IMR-90 (cell line): ENCODE data around the gene ZNF618. TPM values are rescaled to one million over a fixed set of nuclear protein-coding genes. Genes with fewer than 3 reads are reported as not detected.

Source experiments
- ATAC-seq: fragments of 200-7000 bp; cut with Tn5 transposase; 2 replicates; pipeline ENCODE4 v1.9.1; 2020; ENCODE audit warnings: low read depth, mild to moderate bottlenecking, moderate library complexity
- BruUV-seq: library from RNA; stranded (reverse); fragments of 400-500 nt; replicated peaks from 2 replicates; lab custom pipeline; 2021; lab: Mats Ljungman, UMichigan
- CTCF ChIA-PET: fragments of 300-600 bp; formaldehyde crosslinking; extraction: SDS; loops from one replicate; lab custom pipeline; 2021; ENCODE audit warnings: antibody characterized with exemption; lab: Yijun Ruan, JAX
- POLR2A ChIA-PET: fragments of 300-600 bp; sonication (Branson Sonifier 250); formaldehyde crosslinking; loops from one replicate; lab custom pipeline; 2022; ENCODE audit warnings: antibody characterized with exemption; ENCODE audit not compliant: unreplicated experiment; lab: Charles Lee
- DNase-seq: peaks from one replicate; pipeline ENCODE4 v3.0.0; 2013
- H2AFZ ChIP-seq: replicated peaks from 2 replicates; pipeline ENCODE3; 2013; ENCODE audit warnings: low read length, mild to moderate bottlenecking; ENCODE audit not compliant: poor library complexity
- H2AK5ac ChIP-seq: 2 replicates; pipeline ENCODE4 v1.6.1; 2013; ENCODE audit warnings: low read depth, low read length, inconsistent platforms
- H2AK9ac ChIP-seq: replicated peaks from 2 replicates; pipeline ENCODE3; 2013; ENCODE audit warnings: mild to moderate bottlenecking, low read depth, low read length, moderate library complexity; ENCODE audit not compliant: poor library complexity
- H2BK120ac ChIP-seq: 2 replicates; pipeline ENCODE4 v1.6.1; 2013; ENCODE audit warnings: low read depth, low read length, inconsistent platforms
- H2BK15ac ChIP-seq: 3 replicates; pipeline ENCODE4 v1.6.1; 2013; ENCODE audit warnings: low read depth, low read length, inconsistent platforms
- H2BK20ac ChIP-seq: 2 replicates; pipeline ENCODE4 v1.6.1; 2013; ENCODE audit warnings: low read depth, mild to moderate bottlenecking, inconsistent platforms, low read length, moderate library complexity
- H2BK5ac ChIP-seq: 2 replicates; pipeline ENCODE4 v1.6.1; 2013; ENCODE audit warnings: mild to moderate bottlenecking, low read depth, low read length, inconsistent platforms; ENCODE audit not compliant: poor library complexity, severe bottlenecking
- H3K14ac ChIP-seq: replicated peaks from 2 replicates; pipeline ENCODE4 v1.6.1; 2013; ENCODE audit warnings: low read depth, low read length, inconsistent platforms
- H3K18ac ChIP-seq: 2 replicates; pipeline ENCODE4 v1.6.1; 2013; ENCODE audit warnings: low read depth, low read length, control low read depth
- H3K23ac ChIP-seq: 2 replicates; pipeline ENCODE4 v1.6.1; 2013; ENCODE audit warnings: low read depth, low read length, inconsistent platforms
- H3K27ac ChIP-seq: 2 replicates; pipeline ENCODE4 v1.5.1; 2013; ENCODE audit warnings: mild to moderate bottlenecking, control low read depth, low read length; ENCODE audit not compliant: insufficient read depth
- H3K27me3 ChIP-seq: 2 replicates; pipeline ENCODE4 v1.6.1; 2013; ENCODE audit warnings: low read length; ENCODE audit not compliant: control insufficient read depth, insufficient read depth
- H3K36me3 ChIP-seq: 2 replicates; pipeline ENCODE4 v1.6.1; 2013; ENCODE audit warnings: low read length, mixed read lengths; ENCODE audit not compliant: control insufficient read depth, insufficient read depth
- H3K4ac ChIP-seq: 2 replicates; pipeline ENCODE4 v1.6.1; 2013; ENCODE audit warnings: low read depth, low read length, inconsistent platforms
- H3K4me1 ChIP-seq: 2 replicates; pipeline ENCODE4 v1.6.1; 2013; ENCODE audit warnings: low read length, mixed read lengths; ENCODE audit not compliant: control insufficient read depth, insufficient read depth
- H3K4me2 ChIP-seq: 2 replicates; pipeline ENCODE4 v1.6.1; 2013; ENCODE audit warnings: low read depth, mild to moderate bottlenecking, control low read depth, low read length, moderate library complexity
- H3K4me3 ChIP-seq: 2 replicates; pipeline ENCODE4 v1.5.1; 2013; ENCODE audit warnings: low read depth, mild to moderate bottlenecking, control low read depth, low read length, moderate library complexity; ENCODE audit not compliant: insufficient read depth
- H3K56ac ChIP-seq: 2 replicates; pipeline ENCODE4 v1.6.1; 2013; ENCODE audit warnings: low read length, inconsistent platforms; ENCODE audit not compliant: insufficient read depth; ENCODE audit errors: extremely low read depth
- H3K79me1 ChIP-seq, 2 experiments: 2 replicates each; pipeline ENCODE4 v1.6.1; 2013; ENCODE audit warnings: low read length in 2 of 2, inconsistent platforms in 1 of 2, low read depth in 1 of 2
- H3K9ac ChIP-seq: 2 replicates; pipeline ENCODE4 v1.6.1; 2013; ENCODE audit warnings: low read depth, low read length, control low read depth
- H3K9me1 ChIP-seq: 2 replicates; pipeline ENCODE4 v1.6.1; 2013; ENCODE audit warnings: low read length, inconsistent platforms; ENCODE audit not compliant: insufficient read depth
- H3K9me3 ChIP-seq: 2 replicates; pipeline ENCODE4 v1.6.1; 2013; ENCODE audit warnings: low read length; ENCODE audit not compliant: control insufficient read depth, insufficient read depth
- H4K20me1 ChIP-seq: 2 replicates; pipeline ENCODE4 v1.6.1; 2013; ENCODE audit warnings: low read length, inconsistent platforms; ENCODE audit not compliant: insufficient read depth
- H4K5ac ChIP-seq: 2 replicates; pipeline ENCODE4 v1.6.1; 2013; ENCODE audit warnings: mild to moderate bottlenecking, low read depth, low read length, control low read depth
- H4K8ac ChIP-seq, 2 experiments: 2 replicates each; pipeline ENCODE4 v1.6.1; 2013; ENCODE audit warnings: low read depth in 2 of 2, low read length in 2 of 2, control low read depth in 1 of 2, inconsistent platforms in 1 of 2
- H4K91ac ChIP-seq: 2 replicates; pipeline ENCODE4 v1.6.1; 2013; ENCODE audit warnings: low read depth, low read length, inconsistent platforms; ENCODE audit not compliant: insufficient read depth
- BHLHE40 ChIP-seq: fragments of 150-350 bp; IDR thresholded peaks from 2 replicates; pipeline ENCODE4 v1.6.1; 2016; ENCODE audit warnings: mild to moderate bottlenecking, low read depth, low read length
- CEBPB ChIP-seq: IDR thresholded peaks from 2 replicates; pipeline ENCODE4 v1.6.1; 2012; ENCODE audit warnings: low read depth, low read length, improper control_type of control experiment
- MAFK ChIP-seq: IDR thresholded peaks from 2 replicates; pipeline ENCODE4 v1.6.1; 2012; ENCODE audit warnings: low read depth, low read length, improper control_type of control experiment
- MAZ ChIP-seq: IDR thresholded peaks from 2 replicates; pipeline ENCODE4 v1.6.1; 2012; ENCODE audit warnings: low read depth, mild to moderate bottlenecking, low read length, improper control_type of control experiment, moderate library complexity, borderline replicate concordance
- POLR2A ChIP-seq: IDR thresholded peaks from 2 replicates; pipeline ENCODE4 v1.6.1; 2012; ENCODE audit warnings: mild to moderate bottlenecking, low read depth, low read length
- RCOR1 ChIP-seq: IDR thresholded peaks from 2 replicates; pipeline ENCODE4 v1.6.1; 2012; ENCODE audit warnings: mild to moderate bottlenecking, low read length, improper control_type of control experiment; ENCODE audit not compliant: insufficient replicate concordance
- RFX5 ChIP-seq: IDR thresholded peaks from 2 replicates; pipeline ENCODE4 v1.8.0; 2012; ENCODE audit warnings: low read depth, mild to moderate bottlenecking, low read length, moderate library complexity
- WGBS, 2 experiments: methylation state at CpG; one replicate each; pipeline versions ENCODE4 v1.1.5 to v1.1.7; 2013; ENCODE audit warnings: missing lambda C conversion rate in 2 of 2; ENCODE audit not compliant: insufficient read length in 1 of 2; ENCODE audit errors: extremely low coverage in 2 of 2; 5-methylcytosine and 5-hydroxymethylcytosine counted together
- dilution Hi-C: fragments of 300-500 bp; cut with HindIII; formaldehyde crosslinking; loops from one replicate; pipeline ENCODE4 v1.14.3; 2018; ENCODE audit warnings: low sequenced_read_pairs; ENCODE audit not compliant: unreplicated experiment
- in situ Hi-C: fragments of 300-500 bp; cut with MboI; formaldehyde crosslinking; loops from 3 replicates; pipeline ENCODE4 v1.14.3; 2019; ENCODE audit warnings: low sequenced_read_pairs, inconsistent platforms, mixed read lengths
- intact Hi-C: fragments of 100-400 bp; cut with micrococcal nuclease; formaldehyde crosslinking; loops from 2 replicates; pipeline ENCODE4 v1.10.0; 2022
- polyA plus RNA-seq, 3 experiments: library from polyadenylated mRNA; depleted of rRNA; stranded (reverse); fragments of >200 nt; gene quantifications; 2 replicates each; pipeline ENCODE4 v1.2.3, GENCODE V29; 2012; ENCODE audit warnings: low replicate concordance in 1 of 3
- total RNA-seq: library from RNA; depleted of rRNA; stranded (reverse); fragments of >200 nt; gene quantifications from 2 replicates; pipeline ENCODE4 v1.2.3, GENCODE V29; 2012
- TF ChIP-seq, protein P1 (sequence below): fragments of 150-350 bp; IDR thresholded peaks from 2 replicates; pipeline ENCODE4 v1.6.1; 2016; ENCODE audit warnings: low read depth, mild to moderate bottlenecking, low read length, moderate library complexity, borderline replicate concordance
- TF ChIP-seq, protein P2 (sequence below): fragments of 150-350 bp; IDR thresholded peaks from 2 replicates; pipeline ENCODE4 v1.6.1; 2017; ENCODE audit warnings: mild to moderate bottlenecking, antibody characterized with exemption, low read length, low read depth

Gene ZNF618
- total and polyA plus RNA-seq, 2 of the 4 experiments (the other 2 are of a cell fraction), result 8.2 to 9.4 TPM

GRCh38 chr9:114015607-114016006 lies 139.5 kb downstream of the ZNF618 start:
- Histone ChIP-seq H2AK9ac (no peak overlapping the region), H2BK20ac (no peak overlapping the region), H2AK5ac (no peak overlapping the region), H3K27ac (no peak overlapping the region), H3K4ac (no peak overlapping the region), H3K9me1 (peaks cover 7% of the 10 kb centered on the region; the same call in 1 of the 2 replicates), H2BK5ac (no peak overlapping the region), H3K14ac (no peak overlapping the region), H3K23ac (no peak overlapping the region), H3K4me1 (no peaks in the 10 kb centered on the region), H3K79me1 (peaks cover 0 to 4% of the 10 kb centered on the region in 2 experiments; a peak in 1 of 4 replicates), H3K4me3 (no peak overlapping the region), H3K9me3 (no peaks in the 10 kb centered on the region), H2BK15ac (no peak overlapping the region), H3K27me3 (no peaks in the 10 kb centered on the region), H4K20me1 (no peaks in the 10 kb centered on the region), H4K5ac (no peak overlapping the region), H3K18ac (no peak overlapping the region), H4K8ac (no peak overlapping the region), H3K56ac (no peak overlapping the region), H2BK120ac (no peak overlapping the region), H3K36me3 (peaks cover 42% of the 10 kb centered on the region), H2AFZ (no peak overlapping the region), H3K9ac (no peak overlapping the region), H4K91ac (no peak overlapping the region), H3K4me2 (no peak overlapping the region)
- CTCF ChIA-PET, result no interaction called here
- 100% methylated on average over 1 of the region's 2 CpGs; no CpG with 5 or more reads in 1 of the 2 experiments for WGBS, 2 experiments
- dilution Hi-C loops, result no loop called here
- intact Hi-C loops, result no loop called here
- DNase-seq (no peak), ATAC-seq (no peak)
- no TSS peak for BruUV-seq
- in situ Hi-C loops, result no loop called here
- TF ChIP-seq, protein P1, sequence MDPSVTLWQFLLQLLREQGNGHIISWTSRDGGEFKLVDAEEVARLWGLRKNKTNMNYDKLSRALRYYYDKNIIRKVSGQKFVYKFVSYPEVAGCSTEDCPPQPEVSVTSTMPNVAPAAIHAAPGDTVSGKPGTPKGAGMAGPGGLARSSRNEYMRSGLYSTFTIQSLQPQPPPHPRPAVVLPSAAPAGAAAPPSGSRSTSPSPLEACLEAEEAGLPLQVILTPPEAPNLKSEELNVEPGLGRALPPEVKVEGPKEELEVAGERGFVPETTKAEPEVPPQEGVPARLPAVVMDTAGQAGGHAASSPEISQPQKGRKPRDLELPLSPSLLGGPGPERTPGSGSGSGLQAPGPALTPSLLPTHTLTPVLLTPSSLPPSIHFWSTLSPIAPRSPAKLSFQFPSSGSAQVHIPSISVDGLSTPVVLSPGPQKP, result no peak
- TF ChIP-seq RCOR1 (no peak), POLR2A (no peak), CEBPB (no peak), MAZ (no peak), BHLHE40 (no peak), MAFK (no peak), RFX5 (no peak)
- TF ChIP-seq, protein P2, sequence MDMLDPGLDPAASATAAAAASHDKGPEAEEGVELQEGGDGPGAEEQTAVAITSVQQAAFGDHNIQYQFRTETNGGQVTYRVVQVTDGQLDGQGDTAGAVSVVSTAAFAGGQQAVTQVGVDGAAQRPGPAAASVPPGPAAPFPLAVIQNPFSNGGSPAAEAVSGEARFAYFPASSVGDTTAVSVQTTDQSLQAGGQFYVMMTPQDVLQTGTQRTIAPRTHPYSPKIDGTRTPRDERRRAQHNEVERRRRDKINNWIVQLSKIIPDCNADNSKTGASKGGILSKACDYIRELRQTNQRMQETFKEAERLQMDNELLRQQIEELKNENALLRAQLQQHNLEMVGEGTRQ, result no peak
- POLR2A ChIA-PET, result no interaction called here
